Caco-2 (cell line): ENCODE data around the gene BRF1. TPM values are rescaled to one million over a fixed set of nuclear protein-coding genes. Genes with fewer than 3 reads are reported as not detected.
A peak's percentile ranks its signal among the peaks of the same experiment; 100 is the strongest.

Experiments
- BruUV-seq: library from RNA; stranded (reverse); fragments of 400-500 nt; replicated peaks from 2 replicates; lab custom pipeline; 2021; lab: Mats Ljungman, UMichigan
- CTCF ChIA-PET: fragments of 300-600 bp; sonication (Branson Sonifier 250); formaldehyde crosslinking; loops from one replicate; lab custom pipeline; 2022; ENCODE audit warnings: antibody characterized with exemption; lab: Charles Lee
- POLR2A ChIA-PET: fragments of 300-600 bp; sonication (Branson Sonifier 250); formaldehyde crosslinking; loops from one replicate; lab custom pipeline; 2022; ENCODE audit warnings: antibody characterized with exemption; lab: Charles Lee
- DNase-seq, 2 experiments: peaks; one replicate each; pipeline versions ENCODE4 v3.0.0 to v3.0.0-alpha.2; 2020 to 2022
- H3K27me3 ChIP-seq: replicated peaks from 2 replicates; pipeline ENCODE4 v1.6.0; 2011; ENCODE audit warnings: low read length; ENCODE audit not compliant: control insufficient read depth, insufficient read depth
- H3K36me3 ChIP-seq: 2 replicates; pipeline ENCODE4 v1.5.1; 2011; ENCODE audit warnings: low read length; ENCODE audit not compliant: control insufficient read depth, insufficient read depth
- H3K4me1 ChIP-seq: fragments of 250-450 bp; sonication (Bioruptor Pico); 2 replicates; pipeline ENCODE4 v1.5.1; 2020; ENCODE audit warnings: mild to moderate bottlenecking
- H3K4me3 ChIP-seq: 2 replicates; pipeline ENCODE4 v1.5.1; 2011; ENCODE audit warnings: low read depth, mild to moderate bottlenecking, control low read depth, low read length
- H3K9me3 ChIP-seq: fragments of 250-450 bp; sonication (Bioruptor Pico); 2 replicates; pipeline ENCODE4 v1.5.1; 2020; ENCODE audit warnings: mild to moderate bottlenecking, moderate library complexity
- H3K27ac Mint-ChIP-seq: one replicate; pipeline ENCODE4 v1.8.0; 2022; ENCODE audit warnings: mixed read lengths; ENCODE audit not compliant: unreplicated experiment
- H3K27me3 Mint-ChIP-seq: one replicate; pipeline ENCODE4 v1.8.0; 2022; ENCODE audit warnings: mixed read lengths; ENCODE audit not compliant: insufficient read depth, unreplicated experiment
- H3K36me3 Mint-ChIP-seq: one replicate; pipeline ENCODE4 v1.8.0; 2022; ENCODE audit warnings: mild to moderate bottlenecking, mixed read lengths; ENCODE audit not compliant: insufficient read depth, unreplicated experiment
- H3K4me1 Mint-ChIP-seq: one replicate; pipeline ENCODE4 v1.8.0; 2022; ENCODE audit warnings: low read depth, mixed read lengths; ENCODE audit not compliant: unreplicated experiment
- H3K4me3 Mint-ChIP-seq: one replicate; pipeline ENCODE4 v1.8.0; 2022; ENCODE audit warnings: mild to moderate bottlenecking, moderate library complexity, mixed read lengths; ENCODE audit not compliant: unreplicated experiment
- H3K9me3 Mint-ChIP-seq: one replicate; pipeline ENCODE4 v1.8.0; 2022; ENCODE audit warnings: mixed read lengths; ENCODE audit not compliant: unreplicated experiment
- intact Hi-C: fragments of 100-400 bp; cut with micrococcal nuclease; formaldehyde crosslinking; loops from one replicate; pipeline ENCODE4 v1.10.0; 2022; ENCODE audit not compliant: unreplicated experiment
- total RNA-seq: library from RNA; stranded (reverse); gene quantifications from 2 replicates; pipeline ENCODE4 v1.2.3, GENCODE V29; 2022
- TF ChIP-seq, protein P1 (sequence below), 2 experiments: fragments of 200-600 bp in 1 of 2; IDR thresholded peaks; 1 replicate in 1 of 2; 2 replicates in 1 of 2; pipeline versions ENCODE4 v1.5.1 to v1.8.0; 2011 to 2022; ENCODE audit warnings: antibody characterized with exemption in 1 of 2, control low read depth in 1 of 2, inconsistent platforms in 1 of 2, low read depth in 1 of 2, low read length in 1 of 2, mild to moderate bottlenecking in 1 of 2, moderate library complexity in 1 of 2; ENCODE audit not compliant: insufficient read depth in 1 of 2, severe bottlenecking in 1 of 2, unreplicated experiment in 1 of 2

Gene BRF1
- total RNA-seq, 1 experiment from 2014 or later = 43.6 TPM

DNA sequence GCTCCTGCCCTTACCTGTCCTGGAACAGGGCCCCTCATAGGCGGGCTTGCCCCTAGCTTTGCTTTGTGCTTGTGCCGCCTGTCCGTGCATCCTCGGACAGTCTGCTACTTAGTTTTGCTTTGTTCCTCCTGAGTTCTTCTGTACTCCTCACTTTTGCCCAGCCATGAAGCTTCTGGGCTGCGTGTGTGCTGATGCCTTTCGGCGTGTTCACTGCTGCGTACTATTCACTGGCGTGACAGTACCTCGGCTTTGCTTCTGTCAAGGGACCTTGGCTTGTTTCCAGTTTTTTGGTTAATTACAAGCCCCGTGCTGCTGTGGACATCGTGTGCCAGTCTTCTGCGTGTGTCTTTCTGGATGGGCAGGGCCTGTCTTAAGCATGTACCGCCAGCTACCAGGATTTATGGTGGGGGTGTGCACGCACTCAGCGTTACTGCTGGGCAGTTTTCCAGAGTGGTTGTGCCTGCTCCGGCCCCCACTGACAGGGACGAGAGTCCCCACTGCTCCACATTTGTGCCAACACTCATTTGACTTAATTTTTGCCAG, 16.2 kb upstream of the BRF1 start:
- DNase-seq = no peak
- H3K36me3 ChIP-seq = no peaks in the 10 kb centered on the region
- H3K4me1 ChIP-seq = no peaks in the 10 kb centered on the region; the same call in 1 of the 2 replicates
- intact Hi-C loops = no loop called here
- H3K27me3 ChIP-seq = no peaks in the 10 kb centered on the region
- peaks cover 8% of the 10 kb centered on the region for H3K36me3 Mint-ChIP-seq
- peak overlapping the region; percentile 35 for H3K27ac Mint-ChIP-seq
- H3K4me1 Mint-ChIP-seq = no peaks in the 10 kb centered on the region
- H3K27me3 Mint-ChIP-seq = no peaks in the 10 kb centered on the region
- CTCF ChIA-PET = no interaction called here
- TF ChIP-seq, protein P1, sequence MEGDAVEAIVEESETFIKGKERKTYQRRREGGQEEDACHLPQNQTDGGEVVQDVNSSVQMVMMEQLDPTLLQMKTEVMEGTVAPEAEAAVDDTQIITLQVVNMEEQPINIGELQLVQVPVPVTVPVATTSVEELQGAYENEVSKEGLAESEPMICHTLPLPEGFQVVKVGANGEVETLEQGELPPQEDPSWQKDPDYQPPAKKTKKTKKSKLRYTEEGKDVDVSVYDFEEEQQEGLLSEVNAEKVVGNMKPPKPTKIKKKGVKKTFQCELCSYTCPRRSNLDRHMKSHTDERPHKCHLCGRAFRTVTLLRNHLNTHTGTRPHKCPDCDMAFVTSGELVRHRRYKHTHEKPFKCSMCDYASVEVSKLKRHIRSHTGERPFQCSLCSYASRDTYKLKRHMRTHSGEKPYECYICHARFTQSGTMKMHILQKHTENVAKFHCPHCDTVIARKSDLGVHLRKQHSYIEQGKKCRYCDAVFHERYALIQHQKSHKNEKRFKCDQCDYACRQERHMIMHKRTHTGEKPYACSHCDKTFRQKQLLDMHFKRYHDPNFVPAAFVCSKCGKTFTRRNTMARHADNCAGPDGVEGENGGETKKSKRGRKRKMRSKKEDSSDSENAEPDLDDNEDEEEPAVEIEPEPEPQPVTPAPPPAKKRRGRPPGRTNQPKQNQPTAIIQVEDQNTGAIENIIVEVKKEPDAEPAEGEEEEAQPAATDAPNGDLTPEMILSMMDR (IDR thresholded peaks at IDR 0.05; ENCODE audit: insufficient read depth in 1 of 2, low read depth in 1 of 2, low read length in 1 of 2, severe bottlenecking in 1 of 2, unreplicated experiment in 1 of 2) = no peak
- peak overlapping the region; percentile 92 for H3K4me3 Mint-ChIP-seq
- POLR2A ChIA-PET = no interaction called here
- H3K4me3 ChIP-seq = no peak overlapping the region
- no peaks in the 10 kb centered on the region for H3K9me3 ChIP-seq
- no peaks in the 10 kb centered on the region for H3K9me3 Mint-ChIP-seq
- BruUV-seq = TSS peak; percentile 9

DNA sequence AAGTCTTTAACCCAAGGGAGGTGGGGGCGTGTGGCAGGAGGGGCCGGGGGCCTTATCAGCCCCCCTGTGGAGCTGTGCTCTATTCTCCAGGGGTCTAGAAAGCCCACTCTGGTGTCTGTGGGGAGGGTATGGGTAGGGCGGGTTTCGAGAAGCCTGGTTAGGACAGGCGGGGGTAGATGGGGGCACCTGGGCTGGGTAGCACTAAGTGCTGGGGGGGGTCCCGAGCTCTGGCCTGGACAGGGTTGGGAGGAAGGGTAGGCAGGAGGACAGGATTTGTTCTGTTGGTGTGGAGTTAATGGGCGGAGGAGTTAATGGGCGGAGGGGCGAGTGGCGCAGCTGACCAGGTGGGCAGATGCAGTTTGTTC, 15.8 kb upstream of the BRF1 start:
- intact Hi-C loops = no loop called here
- Mint-ChIP-seq H3K36me3 (peaks cover 8% of the 10 kb centered on the region), H3K4me3 (peak overlapping the region; percentile 92), H3K9me3 (no peaks in the 10 kb centered on the region), H3K27ac (peak overlapping the region; percentile 35), H3K27me3 (no peaks in the 10 kb centered on the region), H3K4me1 (no peaks in the 10 kb centered on the region)
- CTCF ChIA-PET = no interaction called here
- POLR2A ChIA-PET = no interaction called here
- Histone ChIP-seq H3K27me3 (no peaks in the 10 kb centered on the region), H3K9me3 (no peaks in the 10 kb centered on the region), H3K36me3 (no peaks in the 10 kb centered on the region), H3K4me1 (no peaks in the 10 kb centered on the region; the same call in 1 of the 2 replicates), H3K4me3 (peak overlapping the region; percentile 93; the same call in 1 of the 2 replicates)
- TF ChIP-seq, protein P1 (IDR thresholded peaks at IDR 0.05; ENCODE audit: insufficient read depth in 1 of 2, low read depth in 1 of 2, low read length in 1 of 2, severe bottlenecking in 1 of 2, unreplicated experiment in 1 of 2) = no peak
- no TSS peak for BruUV-seq
- no peak for DNase-seq

- intact Hi-C loops = no loop called here
- CTCF ChIA-PET = no interaction called here
- POLR2A ChIA-PET = no interaction called here
Measured at GRCh38 chr14:105315941-105316576, 15.3 kb upstream of the BRF1 start.

More at GRCh38 chr14:105315941-105316576, 15.3 kb upstream of the BRF1 start:
- H3K9me3 ChIP-seq = no peaks in the 10 kb centered on the region
- no peaks in the 10 kb centered on the region for H3K4me1 Mint-ChIP-seq
- H3K4me1 ChIP-seq = no peaks in the 10 kb centered on the region; the same call in 1 of the 2 replicates
- H3K36me3 Mint-ChIP-seq = peaks cover 8% of the 10 kb centered on the region
- no peaks in the 10 kb centered on the region for H3K9me3 Mint-ChIP-seq
- H3K27me3 Mint-ChIP-seq = no peaks in the 10 kb centered on the region
- TF ChIP-seq, protein P1 (IDR thresholded peaks at IDR 0.05; ENCODE audit: insufficient read depth in 1 of 2, low read depth in 1 of 2, low read length in 1 of 2, severe bottlenecking in 1 of 2, unreplicated experiment in 1 of 2) = no peak
- H3K36me3 ChIP-seq = no peaks in the 10 kb centered on the region
- no peaks in the 10 kb centered on the region for H3K27me3 ChIP-seq
- no peak for DNase-seq
- peak overlapping the region; percentile 69 for H3K27ac Mint-ChIP-seq
- peak overlapping the region; percentile 92 for H3K4me3 Mint-ChIP-seq
- peak overlapping the region; percentile 93 for H3K4me3 ChIP-seq
- BruUV-seq = TSS peak; percentile 9
